ENCODE results near the gene VGLL4.

- no peak for TF ChIP-seq RAD21 (conservative IDR thresholded peaks at IDR 0.05)
- no peak for TF ChIP-seq EP300 (conservative IDR thresholded peaks at IDR 0.05; ENCODE audit: poor library complexity, severe bottlenecking)
- TF ChIP-seq, protein P1, sequence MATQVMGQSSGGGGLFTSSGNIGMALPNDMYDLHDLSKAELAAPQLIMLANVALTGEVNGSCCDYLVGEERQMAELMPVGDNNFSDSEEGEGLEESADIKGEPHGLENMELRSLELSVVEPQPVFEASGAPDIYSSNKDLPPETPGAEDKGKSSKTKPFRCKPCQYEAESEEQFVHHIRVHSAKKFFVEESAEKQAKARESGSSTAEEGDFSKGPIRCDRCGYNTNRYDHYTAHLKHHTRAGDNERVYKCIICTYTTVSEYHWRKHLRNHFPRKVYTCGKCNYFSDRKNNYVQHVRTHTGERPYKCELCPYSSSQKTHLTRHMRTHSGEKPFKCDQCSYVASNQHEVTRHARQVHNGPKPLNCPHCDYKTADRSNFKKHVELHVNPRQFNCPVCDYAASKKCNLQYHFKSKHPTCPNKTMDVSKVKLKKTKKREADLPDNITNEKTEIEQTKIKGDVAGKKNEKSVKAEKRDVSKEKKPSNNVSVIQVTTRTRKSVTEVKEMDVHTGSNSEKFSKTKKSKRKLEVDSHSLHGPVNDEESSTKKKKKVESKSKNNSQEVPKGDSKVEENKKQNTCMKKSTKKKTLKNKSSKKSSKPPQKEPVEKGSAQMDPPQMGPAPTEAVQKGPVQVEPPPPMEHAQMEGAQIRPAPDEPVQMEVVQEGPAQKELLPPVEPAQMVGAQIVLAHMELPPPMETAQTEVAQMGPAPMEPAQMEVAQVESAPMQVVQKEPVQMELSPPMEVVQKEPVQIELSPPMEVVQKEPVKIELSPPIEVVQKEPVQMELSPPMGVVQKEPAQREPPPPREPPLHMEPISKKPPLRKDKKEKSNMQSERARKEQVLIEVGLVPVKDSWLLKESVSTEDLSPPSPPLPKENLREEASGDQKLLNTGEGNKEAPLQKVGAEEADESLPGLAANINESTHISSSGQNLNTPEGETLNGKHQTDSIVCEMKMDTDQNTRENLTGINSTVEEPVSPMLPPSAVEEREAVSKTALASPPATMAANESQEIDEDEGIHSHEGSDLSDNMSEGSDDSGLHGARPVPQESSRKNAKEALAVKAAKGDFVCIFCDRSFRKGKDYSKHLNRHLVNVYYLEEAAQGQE (IDR thresholded peaks at IDR 0.05; ENCODE audit: borderline replicate concordance) = no peak
- TF ChIP-seq, protein P2, sequence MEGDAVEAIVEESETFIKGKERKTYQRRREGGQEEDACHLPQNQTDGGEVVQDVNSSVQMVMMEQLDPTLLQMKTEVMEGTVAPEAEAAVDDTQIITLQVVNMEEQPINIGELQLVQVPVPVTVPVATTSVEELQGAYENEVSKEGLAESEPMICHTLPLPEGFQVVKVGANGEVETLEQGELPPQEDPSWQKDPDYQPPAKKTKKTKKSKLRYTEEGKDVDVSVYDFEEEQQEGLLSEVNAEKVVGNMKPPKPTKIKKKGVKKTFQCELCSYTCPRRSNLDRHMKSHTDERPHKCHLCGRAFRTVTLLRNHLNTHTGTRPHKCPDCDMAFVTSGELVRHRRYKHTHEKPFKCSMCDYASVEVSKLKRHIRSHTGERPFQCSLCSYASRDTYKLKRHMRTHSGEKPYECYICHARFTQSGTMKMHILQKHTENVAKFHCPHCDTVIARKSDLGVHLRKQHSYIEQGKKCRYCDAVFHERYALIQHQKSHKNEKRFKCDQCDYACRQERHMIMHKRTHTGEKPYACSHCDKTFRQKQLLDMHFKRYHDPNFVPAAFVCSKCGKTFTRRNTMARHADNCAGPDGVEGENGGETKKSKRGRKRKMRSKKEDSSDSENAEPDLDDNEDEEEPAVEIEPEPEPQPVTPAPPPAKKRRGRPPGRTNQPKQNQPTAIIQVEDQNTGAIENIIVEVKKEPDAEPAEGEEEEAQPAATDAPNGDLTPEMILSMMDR (IDR thresholded peaks at IDR 0.05; ENCODE audit: poor library complexity, severe bottlenecking) = no peak
Measured at GRCh38 chr3:11510001-11510340, 133.7 kb downstream of the VGLL4 start.
